ENCODE results near the gene SLC7A7.
"Not testable (repeated sequence)": the region's sequence is repeated elsewhere in the genome, so short reads cannot be mapped to it uniquely, and the experiment has no call there.

The SLC7A7 gene

DNA sequence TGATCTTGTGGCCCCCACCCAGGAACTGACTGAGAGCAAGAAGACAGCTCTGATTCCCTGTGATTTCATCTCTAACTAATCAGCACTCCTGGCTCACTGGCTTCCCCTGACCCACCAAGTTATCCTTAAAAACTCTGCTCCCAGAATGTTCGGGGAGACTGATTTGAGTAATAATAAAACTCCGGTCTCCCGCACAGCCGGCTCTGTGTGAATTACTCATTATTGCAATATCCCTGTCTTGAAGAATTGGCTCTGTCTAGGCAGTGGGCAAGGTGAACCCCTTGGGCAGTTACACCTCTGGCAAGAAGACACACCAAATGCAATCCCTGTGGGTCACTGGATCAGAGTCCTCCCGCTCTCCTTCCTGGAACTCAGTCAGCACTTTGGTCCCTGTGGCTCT is 21.3 kb downstream of the SLC7A7 start:
- Histone ChIP-seq H3K4me1 (ENCODE audit: control insufficient read depth in 1 of 2, insufficient read depth in 2 of 2, low read length in 2 of 2) (peaks cover 8 to 24% of the 10 kb centered on the region in 2 experiments), H2BK12ac (ENCODE audit: low read length) (no peak overlapping the region), H2AFZ (ENCODE audit: insufficient read depth, low read length, poor library complexity) (no peak overlapping the region), H3K9ac (ENCODE audit: low read length) (no peak overlapping the region), H4K12ac (ENCODE audit: low read depth, low read length) (no peak overlapping the region), H3K79me2 (ENCODE audit: control insufficient read depth, insufficient read depth, low read length, poor library complexity) (no peaks in the 10 kb centered on the region), H3K23ac (ENCODE audit: low read length) (no peak overlapping the region), H3K4me2 (ENCODE audit: low read length) (no peak overlapping the region), H3K36me3 (ENCODE audit: control insufficient read depth in 1 of 2, insufficient read depth in 2 of 2, low read length in 2 of 2) (no peaks in the 10 kb centered on the region), H3K9me3 (ENCODE audit: insufficient read depth, low read depth, low read length) (no peaks in the 10 kb centered on the region), H4K8ac (ENCODE audit: low read depth, low read length) (no peak overlapping the region), H3K4ac (ENCODE audit: low read depth, low read length) (no peak overlapping the region), H2BK5ac (ENCODE audit: low read depth, low read length, poor library complexity) (no peak overlapping the region), H3K18ac (ENCODE audit: low read length) (no peak overlapping the region), H3K27ac (ENCODE audit: low read depth, low read length) (no peak overlapping the region), H4K91ac (ENCODE audit: low read depth, low read length) (no peak overlapping the region), H3K4me3 (ENCODE audit: low read depth, low read length) (no peak overlapping the region), H2AK5ac (ENCODE audit: low read length) (no peak overlapping the region), H2BK120ac (ENCODE audit: insufficient read depth, low read length, poor library complexity) (no peak overlapping the region), H3K14ac (ENCODE audit: low read length) (peak overlapping the region; percentile 19), H3K27me3 (ENCODE audit: insufficient read depth, low read length) (no peaks in the 10 kb centered on the region), H3K79me1 (ENCODE audit: low read length) (peaks cover 13% of the 10 kb centered on the region)
- DNase-seq, result no peak
- no CpG with 5 or more reads among the region's 5 CpGs for WGBS (ENCODE audit: extremely low coverage, insufficient coverage, insufficient read length)

DNA sequence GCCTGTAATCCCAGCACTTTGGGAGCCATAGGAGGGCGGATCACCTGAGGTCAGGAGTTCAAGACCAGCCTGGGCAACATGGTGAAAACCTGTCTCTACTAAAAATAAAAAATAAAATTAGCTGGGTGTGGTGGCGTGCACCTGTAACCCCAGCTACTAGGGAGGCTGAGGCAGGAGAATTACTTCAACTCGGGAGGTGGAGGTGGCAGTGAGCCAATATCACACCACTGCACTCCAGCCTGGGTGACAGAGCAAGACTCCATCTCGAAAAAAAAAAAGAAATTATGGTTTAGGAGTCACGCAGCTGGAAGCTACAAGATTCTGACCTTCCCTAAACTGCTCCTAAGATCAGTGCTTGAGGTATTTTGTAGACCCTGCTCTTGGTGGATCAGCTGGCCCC is 21.7 kb downstream of the SLC7A7 start:
- H2AK5ac ChIP-seq (ENCODE audit: low read length); H2BK5ac ChIP-seq (ENCODE audit: low read depth, low read length, poor library complexity); H3K9me3 ChIP-seq (ENCODE audit: insufficient read depth, low read depth, low read length); H3K27me3 ChIP-seq (ENCODE audit: insufficient read depth, low read length); H3K23ac ChIP-seq (ENCODE audit: low read length); H3K4me2 ChIP-seq (ENCODE audit: low read length); H3K4ac ChIP-seq (ENCODE audit: low read depth, low read length); H4K12ac ChIP-seq (ENCODE audit: low read depth, low read length); DNase-seq; H2BK12ac ChIP-seq (ENCODE audit: low read length); H3K18ac ChIP-seq (ENCODE audit: low read length); H2AFZ ChIP-seq (ENCODE audit: insufficient read depth, low read length, poor library complexity); H3K9ac ChIP-seq (ENCODE audit: low read length); H3K4me3 ChIP-seq (ENCODE audit: low read depth, low read length); H3K79me2 ChIP-seq (ENCODE audit: control insufficient read depth, insufficient read depth, low read length, poor library complexity); H4K8ac ChIP-seq (ENCODE audit: low read depth, low read length); H4K91ac ChIP-seq (ENCODE audit: low read depth, low read length); H3K14ac ChIP-seq (ENCODE audit: low read length); H3K36me3 ChIP-seq (ENCODE audit: control insufficient read depth in 1 of 2, insufficient read depth in 2 of 2, low read length in 2 of 2); H2BK120ac ChIP-seq (ENCODE audit: insufficient read depth, low read length, poor library complexity); H3K27ac ChIP-seq (ENCODE audit: low read depth, low read length): not testable (repeated sequence)
- Histone ChIP-seq H3K79me1 (ENCODE audit: low read length) (peaks cover 13% of the 10 kb centered on the region), H3K4me1 (ENCODE audit: control insufficient read depth in 1 of 2, insufficient read depth in 2 of 2, low read length in 2 of 2) (peaks cover 6 to 22% of the 10 kb centered on the region in 2 experiments)
- WGBS (ENCODE audit: extremely low coverage, insufficient coverage, insufficient read length), result no CpG with 5 or more reads among the region's 5 CpGs

DNA sequence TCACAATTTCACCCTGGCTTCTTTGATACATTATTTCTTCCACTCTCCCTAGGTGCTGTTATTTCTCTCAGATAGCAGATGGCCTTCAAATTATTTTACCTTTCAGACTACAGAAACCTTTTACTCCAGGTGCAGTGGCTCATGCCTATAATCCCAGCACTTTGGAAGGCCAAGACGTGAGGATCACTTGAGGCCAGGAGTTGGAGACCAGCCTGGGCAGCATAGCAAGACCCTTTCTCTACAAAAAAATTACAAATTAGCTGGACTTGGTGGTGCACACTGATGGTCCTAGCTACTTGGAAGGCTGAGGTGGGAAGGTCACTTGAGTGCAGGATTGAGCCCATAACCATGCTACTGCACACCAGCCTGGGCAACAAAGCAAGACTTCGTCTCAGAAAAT is 23.1 kb downstream of the SLC7A7 start:
- H3K14ac ChIP-seq (ENCODE audit: low read length), result peak overlapping the region; percentile 20
- DNase-seq, result no peak
- WGBS (ENCODE audit: extremely low coverage, insufficient coverage, insufficient read length), result no CpG with 5 or more reads among the region's 2 CpGs
- H4K91ac ChIP-seq (ENCODE audit: low read depth, low read length), result peak overlapping the region; percentile 74
- no peak overlapping the region for H4K12ac ChIP-seq (ENCODE audit: low read depth, low read length)
- H3K4me2 ChIP-seq (ENCODE audit: low read length), result no peak overlapping the region
- no peak overlapping the region for H3K4me3 ChIP-seq (ENCODE audit: low read depth, low read length)
- H3K9me3 ChIP-seq (ENCODE audit: insufficient read depth, low read depth, low read length), result no peaks in the 10 kb centered on the region
- H2BK120ac ChIP-seq (ENCODE audit: insufficient read depth, low read length, poor library complexity), result no peak overlapping the region
- H2AFZ ChIP-seq (ENCODE audit: insufficient read depth, low read length, poor library complexity), result no peak overlapping the region
- H3K27me3 ChIP-seq (ENCODE audit: insufficient read depth, low read length), result no peaks in the 10 kb centered on the region
- H3K27ac ChIP-seq (ENCODE audit: low read depth, low read length), result peak overlapping the region; percentile 68
- H3K23ac ChIP-seq (ENCODE audit: low read length), result no peak overlapping the region
- peak overlapping the region; percentile 27 for H3K18ac ChIP-seq (ENCODE audit: low read length)
- H3K4ac ChIP-seq (ENCODE audit: low read depth, low read length), result no peak overlapping the region
- no peak overlapping the region for H2AK5ac ChIP-seq (ENCODE audit: low read length)
- H3K4me1 ChIP-seq (ENCODE audit: control insufficient read depth in 1 of 2, insufficient read depth in 2 of 2, low read length in 2 of 2), result peaks cover 3 to 17% of the 10 kb centered on the region in 2 experiments
- no peaks in the 10 kb centered on the region for H3K79me2 ChIP-seq (ENCODE audit: control insufficient read depth, insufficient read depth, low read length, poor library complexity)
- H4K8ac ChIP-seq (ENCODE audit: low read depth, low read length), result peak overlapping the region; percentile 4
- no peaks in the 10 kb centered on the region for H3K36me3 ChIP-seq (ENCODE audit: control insufficient read depth in 1 of 2, insufficient read depth in 2 of 2, low read length in 2 of 2)
- H3K79me1 ChIP-seq (ENCODE audit: low read length), result peaks cover 13% of the 10 kb centered on the region
- H2BK12ac ChIP-seq (ENCODE audit: low read length), result peak overlapping the region; percentile 56
- no peak overlapping the region for H3K9ac ChIP-seq (ENCODE audit: low read length)
- H2BK5ac ChIP-seq (ENCODE audit: low read depth, low read length, poor library complexity), result peak overlapping the region; percentile 78

- H3K14ac ChIP-seq (ENCODE audit: low read length), result no peak overlapping the region
Measured at GRCh38 chr14:22791301-22791700, 23.9 kb downstream of the SLC7A7 start.

More at GRCh38 chr14:22791301-22791700, 23.9 kb downstream of the SLC7A7 start:
- peak overlapping the region; percentile 90 for H3K27ac ChIP-seq (ENCODE audit: low read depth, low read length)
- no peak overlapping the region for H3K18ac ChIP-seq (ENCODE audit: low read length)
- no peak overlapping the region for H3K9ac ChIP-seq (ENCODE audit: low read length)
- peak; percentile 91 to 94 for DNase-seq
- no peak overlapping the region for H3K4me2 ChIP-seq (ENCODE audit: low read length)
- no peak overlapping the region for H4K91ac ChIP-seq (ENCODE audit: low read depth, low read length)
- H2BK12ac ChIP-seq (ENCODE audit: low read length), result peak overlapping the region; percentile 58
- peaks cover 11% of the 10 kb centered on the region for H3K79me1 ChIP-seq (ENCODE audit: low read length)
- peak overlapping the region; percentile 81 for H2BK5ac ChIP-seq (ENCODE audit: low read depth, low read length, poor library complexity)
- no peaks in the 10 kb centered on the region for H3K27me3 ChIP-seq (ENCODE audit: insufficient read depth, low read length)
- no CpG with 5 or more reads among the region's 3 CpGs for WGBS (ENCODE audit: extremely low coverage, insufficient coverage, insufficient read length)
- H3K9me3 ChIP-seq (ENCODE audit: insufficient read depth, low read depth, low read length), result no peaks in the 10 kb centered on the region
- H3K4me3 ChIP-seq (ENCODE audit: low read depth, low read length), result no peak overlapping the region
- no peak overlapping the region for H4K8ac ChIP-seq (ENCODE audit: low read depth, low read length)
- H4K12ac ChIP-seq (ENCODE audit: low read depth, low read length), result no peak overlapping the region
- no peaks in the 10 kb centered on the region for H3K79me2 ChIP-seq (ENCODE audit: control insufficient read depth, insufficient read depth, low read length, poor library complexity)
- no peak overlapping the region for H2AK5ac ChIP-seq (ENCODE audit: low read length)
- H3K36me3 ChIP-seq (ENCODE audit: control insufficient read depth in 1 of 2, insufficient read depth in 2 of 2, low read length in 2 of 2), result no peaks in the 10 kb centered on the region
- no peak overlapping the region for H3K4ac ChIP-seq (ENCODE audit: low read depth, low read length)
- no peak overlapping the region for H2AFZ ChIP-seq (ENCODE audit: insufficient read depth, low read length, poor library complexity)
- H2BK120ac ChIP-seq (ENCODE audit: insufficient read depth, low read length, poor library complexity), result no peak overlapping the region
- no peak overlapping the region for H3K23ac ChIP-seq (ENCODE audit: low read length)
- peaks cover 3 to 13% of the 10 kb centered on the region in 2 experiments for H3K4me1 ChIP-seq (ENCODE audit: control insufficient read depth in 1 of 2, insufficient read depth in 2 of 2, low read length in 2 of 2)

Measured in trophoblast cell (in vitro differentiated cells and primary cell).